Mononuclear cell (primary cell): ENCODE results near the gene ALKBH5. TPM values are rescaled to one million over a fixed set of nuclear protein-coding genes. Genes with fewer than 3 reads are reported as not detected.
"Not testable (repeated sequence)": the region's sequence is repeated elsewhere in the genome, so short reads cannot be mapped to it uniquely, and the experiment has no call there.

Source experiments
- H3K27me3 ChIP-seq: 2 replicates; pipeline ENCODE4 v1.6.0; 2011; ENCODE audit warnings: low read length, control low read depth; ENCODE audit not compliant: insufficient read depth
- H3K4me1 ChIP-seq: 2 replicates; pipeline ENCODE4 v1.5.1; 2011; ENCODE audit warnings: mild to moderate bottlenecking, low read length, control low read depth; ENCODE audit not compliant: insufficient read depth
- H3K4me3 ChIP-seq: 2 replicates; pipeline ENCODE4 v1.5.1; 2011; ENCODE audit warnings: mild to moderate bottlenecking, low read length, moderate library complexity
- H3K9me3 ChIP-seq: 2 replicates; pipeline ENCODE4 v1.5.1; 2011; ENCODE audit warnings: low read depth, mild to moderate bottlenecking, control low read depth, low read length
- total RNA-seq: library from RNA; depleted of rRNA; stranded (reverse); fragments of >200 nt; gene quantifications from one replicate; pipeline ENCODE4 v1.2.3, GENCODE V29; 2012

Gene ALKBH5
- total RNA-seq, 1 donor = 97.9 TPM

GRCh38 chr17:18213666-18214270 is 30.1 kb downstream of the ALKBH5 start:
- Histone ChIP-seq H3K4me1 (no peaks in the 10 kb centered on the region), H3K9me3 (no peaks in the 10 kb centered on the region)

GRCh38 chr17:18216906-18217305 is 33.3 kb downstream of the ALKBH5 start:
- H3K27me3 ChIP-seq, H3K4me3 ChIP-seq, H3K9me3 ChIP-seq, H3K4me1 ChIP-seq: not testable (repeated sequence)

More at GRCh38 chr17:18213666-18214270, 30.1 kb downstream of the ALKBH5 start:
- Histone ChIP-seq H3K4me3 (no peak overlapping the region), H3K27me3 (no peaks in the 10 kb centered on the region)

- Histone ChIP-seq H3K27me3 (no peaks in the 10 kb centered on the region), H3K4me1 (no peaks in the 10 kb centered on the region), H3K4me3 (no peak overlapping the region), H3K9me3 (no peaks in the 10 kb centered on the region)
These were observed 33.9 kb downstream of the ALKBH5 start for GRCh38 chr17:18217412-18218015.

GRCh38 chr17:18218756-18219415 is 35.3 kb downstream of the ALKBH5 start:
- no peak overlapping the region for H3K4me3 ChIP-seq
- H3K9me3 ChIP-seq = no peaks in the 10 kb centered on the region
- no peaks in the 10 kb centered on the region for H3K4me1 ChIP-seq
- no peaks in the 10 kb centered on the region for H3K27me3 ChIP-seq

- H3K9me3 ChIP-seq = no peaks in the 10 kb centered on the region
- H3K4me3 ChIP-seq = no peak overlapping the region
- no peaks in the 10 kb centered on the region for H3K27me3 ChIP-seq
- H3K4me1 ChIP-seq = peaks cover 18% of the 10 kb centered on the region
These were observed 40.4 kb downstream of the ALKBH5 start for GRCh38 chr17:18224053-18224386.

- H3K4me1 ChIP-seq = peaks cover 18% of the 10 kb centered on the region
- no peaks in the 10 kb centered on the region for H3K9me3 ChIP-seq
- no peaks in the 10 kb centered on the region for H3K27me3 ChIP-seq
- no peak overlapping the region for H3K4me3 ChIP-seq
These were observed 40.9 kb downstream of the ALKBH5 start for GRCh38 chr17:18224387-18225120.

GRCh38 chr17:18225121-18225641 is 41.6 kb downstream of the ALKBH5 start, which contains the start of gene LLGL1:
Gene LLGL1 (plus strand): TSS chr17:18225635. CDS start chr17:18225683, 48 bp downstream.
- Histone ChIP-seq H3K4me1 (peaks cover 18% of the 10 kb centered on the region), H3K27me3 (no peaks in the 10 kb centered on the region), H3K9me3 (no peaks in the 10 kb centered on the region), H3K4me3 (peak within 1 kb of the TSS; percentile 53)

- H3K9me3 ChIP-seq = no peaks in the 10 kb centered on the region
- no peaks in the 10 kb centered on the region for H3K27me3 ChIP-seq
- H3K4me1 ChIP-seq = peaks cover 18% of the 10 kb centered on the region
- H3K4me3 ChIP-seq = peak overlapping the region; percentile 53
These were observed 42.1 kb downstream of the ALKBH5 start for GRCh38 chr17:18225642-18226283.

- H3K9me3 ChIP-seq = no peaks in the 10 kb centered on the region
- peak overlapping the region; percentile 53 for H3K4me3 ChIP-seq
These were observed 42.8 kb downstream of the ALKBH5 start for GRCh38 chr17:18226284-18226945.

GRCh38 chr17:18227635-18228034 is 44.0 kb downstream of the ALKBH5 start:
- Histone ChIP-seq H3K4me1 (peaks cover 18% of the 10 kb centered on the region), H3K9me3 (no peaks in the 10 kb centered on the region), H3K4me3 (no peak overlapping the region), H3K27me3 (no peaks in the 10 kb centered on the region)

More at GRCh38 chr17:18226284-18226945, 42.8 kb downstream of the ALKBH5 start:
- H3K27me3 ChIP-seq = no peaks in the 10 kb centered on the region
- H3K4me1 ChIP-seq = peaks cover 18% of the 10 kb centered on the region

- no peaks in the 10 kb centered on the region for H3K9me3 ChIP-seq
- H3K4me3 ChIP-seq = no peak overlapping the region
- H3K4me1 ChIP-seq = peaks cover 18% of the 10 kb centered on the region
- H3K27me3 ChIP-seq = no peaks in the 10 kb centered on the region
These were observed 44.6 kb downstream of the ALKBH5 start for GRCh38 chr17:18228176-18228682.

- peaks cover 18% of the 10 kb centered on the region for H3K4me1 ChIP-seq
- no peaks in the 10 kb centered on the region for H3K9me3 ChIP-seq
- no peaks in the 10 kb centered on the region for H3K27me3 ChIP-seq
- H3K4me3 ChIP-seq = no peak overlapping the region
These were observed 45.6 kb downstream of the ALKBH5 start for GRCh38 chr17:18229254-18229653.

- Histone ChIP-seq H3K4me3 (no peak overlapping the region), H3K4me1 (peaks cover 16% of the 10 kb centered on the region), H3K9me3 (no peaks in the 10 kb centered on the region), H3K27me3 (no peaks in the 10 kb centered on the region)
These were observed 46.1 kb downstream of the ALKBH5 start for GRCh38 chr17:18229771-18230170.
